ENCODE data around the gene NAB1.

Gene NAB1

GRCh38 chr2:190637903-190638618 lies 10.8 kb upstream of the NAB1 start:
- DNase-seq, result peak; percentile 29

DNA sequence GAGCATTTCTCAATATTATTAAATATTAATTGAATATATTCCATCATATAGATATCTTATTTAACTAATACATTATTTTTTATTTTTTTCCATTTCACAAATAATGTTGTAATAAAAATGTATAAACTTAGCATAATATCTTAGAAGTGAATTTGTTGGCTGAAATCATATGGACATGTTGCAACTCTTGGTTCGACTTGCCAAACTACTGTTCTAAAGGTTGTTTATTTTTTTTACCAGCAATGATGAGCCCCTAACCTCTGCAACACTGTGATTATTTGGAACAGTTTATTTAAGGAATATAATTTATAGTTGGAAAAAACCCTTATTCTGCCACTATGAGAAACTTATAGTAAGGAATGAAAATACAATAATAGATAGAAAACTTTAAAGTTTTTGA lies 8.8 kb upstream of the NAB1 start:
- no peak for DNase-seq

DNA sequence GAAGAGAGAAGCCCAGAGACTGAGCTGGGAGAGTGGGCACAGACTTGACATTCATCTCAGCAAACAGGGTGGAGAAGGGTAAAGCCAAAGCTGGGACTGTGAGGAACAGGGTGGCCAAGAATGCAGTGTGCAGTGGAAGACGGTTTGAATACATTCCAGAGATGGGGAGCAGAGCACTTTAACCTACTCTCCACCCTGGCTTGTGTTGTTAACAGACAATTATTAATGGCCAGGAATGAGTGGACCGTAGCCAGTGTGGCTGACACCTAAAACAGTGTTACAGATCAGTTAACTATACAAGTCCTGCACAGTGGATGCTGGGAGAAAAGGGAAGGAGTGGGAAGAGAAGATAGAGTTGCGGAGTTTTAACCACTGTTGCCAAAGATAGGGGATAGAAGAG lies 7.4 kb upstream of the NAB1 start:
- DNase-seq, result no peak

DNA sequence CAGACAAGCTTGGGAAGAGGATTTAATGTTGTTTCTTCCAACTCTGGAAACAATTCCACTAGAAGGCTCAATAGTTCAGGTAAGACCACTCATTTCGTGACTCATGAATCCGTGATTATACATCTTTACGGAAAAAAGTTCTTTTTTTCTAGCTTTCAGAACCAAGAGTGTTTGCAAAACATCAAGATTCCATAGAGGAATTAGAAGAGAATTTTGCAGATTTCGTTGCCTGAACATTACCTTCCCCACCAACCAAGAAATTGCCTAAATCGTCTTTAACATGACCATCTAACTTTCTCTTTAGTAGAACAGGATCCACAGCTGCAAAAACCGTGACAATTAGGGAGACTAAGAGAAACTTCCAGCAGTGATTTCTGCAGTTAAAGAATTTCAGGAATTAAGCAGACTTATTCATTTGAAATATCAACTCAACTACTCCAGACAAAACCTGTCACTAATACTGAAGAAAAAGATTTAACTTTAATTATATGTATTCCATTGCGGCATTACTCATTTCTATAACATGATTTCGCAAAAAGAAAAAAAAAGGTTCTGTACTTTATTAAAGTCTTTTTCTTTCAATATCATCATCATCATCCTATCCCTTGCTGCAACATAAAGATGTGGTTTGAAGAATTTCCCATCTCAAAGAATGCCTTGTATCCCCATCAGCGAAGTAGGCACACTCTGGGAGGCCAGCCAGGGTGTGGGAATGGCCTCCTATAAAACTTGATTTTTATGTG lies 1.9 kb upstream of the NAB1 start:
- no peak for DNase-seq

DNA sequence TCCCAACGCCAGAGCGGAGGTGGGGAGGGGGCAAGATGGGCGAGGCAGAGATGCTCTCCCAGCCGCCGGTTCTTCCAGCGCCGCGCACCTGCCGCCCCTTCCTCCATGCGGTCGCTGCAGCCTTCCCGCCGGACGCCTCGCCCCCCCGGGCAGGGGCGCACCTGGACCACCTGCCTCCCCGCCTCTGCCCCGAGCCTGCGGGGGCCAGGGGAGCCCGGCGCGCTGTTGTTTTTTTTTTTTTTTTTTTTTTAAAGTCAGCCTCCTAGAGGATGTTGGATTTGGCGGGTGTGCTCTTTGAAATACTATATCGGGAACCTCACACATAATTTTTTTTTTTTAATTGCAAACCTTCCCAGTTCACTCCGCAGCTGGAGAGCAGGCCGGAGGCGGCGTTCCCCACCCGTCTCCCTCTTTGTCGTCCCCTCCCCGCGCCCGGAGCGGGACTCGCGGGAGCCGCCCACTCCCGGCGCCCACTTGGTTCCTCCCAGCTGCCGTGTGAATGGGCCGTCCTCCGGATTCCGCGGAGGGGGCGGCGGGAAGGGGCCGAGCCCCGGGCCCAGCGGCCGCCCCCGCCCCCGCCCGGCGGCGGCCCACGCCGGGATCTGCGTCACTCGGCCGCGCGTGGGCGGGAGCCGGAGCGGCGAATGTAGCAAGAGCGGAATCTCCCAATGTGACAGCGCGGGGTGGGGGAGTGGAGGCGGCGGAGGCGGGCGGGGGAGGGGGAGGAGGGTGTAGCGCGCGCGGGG lies 421 bp upstream of the NAB1 start:
- DNase-seq, result peak; percentile 66

GRCh38 chr2:190649798-190650390 lies 1.0 kb downstream of the NAB1 start:
- DNase-seq, result peak; percentile 60

DNA sequence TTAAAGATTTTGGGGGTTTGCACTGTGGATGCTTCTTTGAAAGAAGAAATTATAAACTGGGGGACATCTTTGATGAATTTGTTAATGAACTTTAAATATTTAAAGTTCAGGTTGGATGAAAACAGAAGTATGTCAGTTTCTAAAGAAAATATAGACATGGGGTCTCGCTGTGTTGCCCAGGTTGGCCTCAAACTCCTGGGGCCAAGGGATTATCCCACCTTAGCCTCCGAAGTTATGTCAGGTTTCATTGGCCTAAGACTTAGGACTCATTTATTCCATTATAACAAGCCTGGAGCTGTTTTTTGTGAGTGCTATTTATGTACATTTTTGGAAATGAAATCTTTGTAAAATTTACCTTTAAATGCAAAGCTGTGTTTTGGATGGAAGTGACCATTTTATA lies 2.5 kb downstream of the NAB1 start:
- no peak for DNase-seq

- no peak for DNase-seq
These were observed 4.3 kb downstream of the NAB1 start for GRCh38 chr2:190653231-190653630.

GRCh38 chr2:190653931-190654330 lies 5.0 kb downstream of the NAB1 start:
- no peak for DNase-seq

- peak; percentile 66 for DNase-seq
These were observed 6.2 kb downstream of the NAB1 start for GRCh38 chr2:190655113-190655512.

DNA sequence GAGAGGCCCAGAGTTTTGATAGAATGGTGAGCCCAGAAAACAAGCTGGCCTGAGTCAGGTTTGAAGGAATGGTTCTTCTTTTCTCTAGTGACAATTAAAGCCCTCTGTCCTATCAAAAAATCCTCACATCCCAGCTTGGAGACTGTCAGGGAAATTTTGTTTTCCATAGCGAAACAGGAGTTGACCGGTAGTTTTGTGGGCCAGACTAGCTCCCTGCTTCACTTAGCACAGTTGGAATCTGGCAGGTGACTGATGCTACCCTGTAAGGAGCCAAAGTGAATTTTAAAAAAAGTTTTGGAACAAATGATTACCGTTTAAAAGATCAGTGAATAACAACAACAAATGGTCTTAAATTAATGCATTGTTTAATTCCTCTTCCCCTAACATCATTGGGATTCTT lies 6.7 kb downstream of the NAB1 start:
- DNase-seq, result peak; percentile 62

DNA sequence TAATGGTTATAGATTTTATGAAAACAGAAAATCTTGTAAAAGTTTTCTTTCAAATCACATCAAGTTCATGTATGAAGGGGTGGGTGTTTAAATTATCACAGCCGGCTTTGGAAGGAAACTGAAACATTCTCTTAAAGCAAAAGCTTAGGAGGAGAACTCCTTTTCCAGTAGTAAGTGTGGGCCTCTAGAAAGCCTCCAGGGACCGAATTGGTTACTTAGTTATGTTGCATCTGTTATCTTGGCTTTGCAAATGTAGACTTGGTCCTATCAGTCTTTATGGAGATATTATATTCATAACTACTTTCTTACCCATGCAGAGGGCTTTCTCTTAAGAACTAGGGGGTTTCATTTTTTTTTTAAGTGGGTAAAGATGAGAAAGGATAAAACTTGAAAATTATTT lies 7.4 kb downstream of the NAB1 start:
- peak; percentile 29 for DNase-seq

- DNase-seq, result peak; percentile 10
These were observed 8.8 kb downstream of the NAB1 start for GRCh38 chr2:190657474-190658255.

DNA sequence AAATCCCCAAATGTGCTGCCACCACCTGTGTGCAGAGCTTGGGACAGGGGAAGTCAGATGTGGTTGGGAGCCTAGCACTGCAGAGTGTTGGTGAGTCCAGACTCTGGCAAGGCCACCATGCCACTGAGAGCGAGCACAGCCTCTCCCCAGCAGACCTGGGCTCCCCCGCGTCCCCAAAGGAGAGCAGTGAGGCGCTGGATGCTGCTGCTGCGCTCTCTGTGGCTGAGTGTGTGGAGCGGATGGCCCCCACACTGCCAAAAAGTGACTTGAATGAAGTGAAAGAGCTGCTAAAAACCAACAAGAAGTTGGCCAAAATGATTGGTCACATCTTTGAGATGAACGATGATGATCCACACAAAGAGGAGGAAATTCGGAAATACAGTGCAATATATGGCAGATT lies 10.7 kb downstream of the NAB1 start:
- DNase-seq, result no peak

DNA sequence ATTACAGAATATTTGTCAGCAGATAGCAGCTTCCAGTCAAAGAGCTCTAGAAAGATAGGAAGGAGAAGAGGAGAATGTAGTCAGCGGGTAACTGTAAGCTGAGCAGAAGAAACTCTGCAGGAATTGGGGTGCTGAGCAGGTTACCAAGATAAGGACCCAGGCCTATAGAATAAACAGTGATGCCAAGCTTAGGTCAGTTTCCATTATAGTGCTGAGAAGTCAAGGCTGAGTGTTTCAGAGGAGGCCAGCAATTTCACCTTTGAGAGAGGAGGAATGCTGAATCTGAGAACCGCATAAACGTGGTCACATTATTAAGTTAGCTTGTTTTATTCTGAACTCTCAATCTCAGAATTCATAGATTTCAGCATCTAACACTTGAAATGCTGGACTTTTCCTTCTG lies 13.9 kb downstream of the NAB1 start:
- no peak for DNase-seq

GRCh38 chr2:190663348-190663747 lies 14.5 kb downstream of the NAB1 start:
- no peak for DNase-seq

DNA sequence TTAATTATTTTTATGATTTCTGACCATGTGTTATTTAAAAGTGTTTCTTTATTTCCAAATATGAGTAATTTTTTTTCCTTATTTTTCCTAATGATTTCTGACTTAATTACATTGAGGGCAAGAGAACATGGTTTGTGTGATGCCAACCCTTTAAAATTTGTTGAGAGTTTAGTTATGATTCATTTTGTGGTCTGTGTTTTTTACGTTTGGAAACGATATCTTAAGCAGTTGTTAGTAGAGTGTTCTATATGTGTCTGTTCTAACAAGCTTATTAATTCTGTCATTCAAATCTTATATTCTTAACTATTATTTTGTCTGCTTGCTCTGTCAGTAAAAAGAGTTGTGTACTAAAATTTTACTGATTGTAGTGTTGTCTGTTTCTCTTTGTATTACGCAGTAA lies 15.0 kb downstream of the NAB1 start:
- DNase-seq, result no peak

DNA sequence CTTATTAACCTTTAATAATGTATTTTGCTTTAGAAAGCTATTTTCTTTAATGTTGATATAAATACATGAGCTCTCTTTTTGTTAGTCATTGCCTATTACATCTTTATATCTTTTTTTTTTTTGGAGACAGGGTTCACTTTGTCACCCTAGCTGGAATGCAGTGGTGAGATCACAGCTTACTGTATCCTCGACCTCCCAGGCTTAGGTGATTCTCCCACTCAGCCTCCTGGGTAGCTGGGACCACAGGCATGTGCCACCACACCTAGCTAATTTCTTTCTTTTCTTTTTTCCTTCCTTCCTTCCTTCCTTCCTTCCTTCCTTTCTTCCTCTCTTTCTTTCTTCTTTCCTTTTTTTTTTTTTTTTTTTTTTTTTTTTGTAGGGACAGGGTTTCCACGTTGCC lies 15.4 kb downstream of the NAB1 start:
- DNase-seq, result no peak

GRCh38 chr2:190666895-190667294 lies 18.0 kb downstream of the NAB1 start:
- DNase-seq, result no peak

DNA sequence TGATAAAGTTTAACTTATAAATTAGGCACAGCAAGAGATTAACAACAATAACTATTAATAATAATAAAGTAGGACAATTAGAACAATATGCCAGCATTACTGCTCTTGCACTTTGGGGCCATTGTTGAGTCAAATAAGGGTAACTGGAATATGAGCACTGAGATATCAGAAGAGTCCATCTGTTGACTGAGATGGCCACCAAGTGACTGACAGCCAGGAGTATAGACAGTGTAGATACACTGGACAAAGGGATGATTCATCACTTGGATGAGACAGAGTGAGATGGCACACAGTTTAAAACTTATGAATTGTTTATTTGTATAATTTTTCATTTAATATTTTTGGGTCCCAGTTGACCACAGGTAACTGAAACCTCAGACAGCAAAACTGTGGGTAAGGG lies 20.0 kb downstream of the NAB1 start:
- no peak for DNase-seq

- no peak for DNase-seq
These were observed 21.5 kb downstream of the NAB1 start for GRCh38 chr2:190670182-190670946.
